ENCODE measurements around the gene PERCC1. TPM values are rescaled to one million over a fixed set of nuclear protein-coding genes. Genes with fewer than 3 reads are reported as not detected.

The PERCC1 gene
- total and polyA plus RNA-seq, 9 of the 15 experiments (the other 6 are each of a cell fraction or from before 2014, with no cell fraction given): not detected

Other genes starting within 250 kb of the PERCC1 start
Only the 7 nearest of the 18 such genes appear.
- 22.3 and 24.0 TPM in 2 replicates for gene GNPTG, start 79.1 kb upstream of the PERCC1 start, total RNA-seq (2014; rRNA removed)
- 4.7 and 6.1 TPM in 2 replicates for gene GNPTG, start 79.1 kb upstream of the PERCC1 start, total RNA-seq (2014; rRNA removed; fragmentation: Illumina TruSeq; extraction: Trizol)
- gene GNPTG, start 79.1 kb upstream of the PERCC1 start, total RNA-seq (2015; rRNA removed; fragmentation: Illumina TruSeq; extraction: Trizol): 13.6 and 13.9 TPM in 2 replicates
- gene GNPTG, start 79.1 kb upstream of the PERCC1 start, total RNA-seq (2021): 19.9 and 22.2 TPM in 2 replicates
- 18.6 and 20.7 TPM in 2 replicates for gene GNPTG, start 79.1 kb upstream of the PERCC1 start, polyA plus RNA-seq (2011; rRNA removed)
- 9.0 and 13.6 TPM in 2 replicates for gene GNPTG, start 79.1 kb upstream of the PERCC1 start, polyA plus RNA-seq (2014; fragmentation: Illumina TruSeq; extraction: Trizol)
- gene GNPTG, start 79.1 kb upstream of the PERCC1 start, polyA plus RNA-seq (2014; fragmentation: Nextera tagmentation; extraction: Ambion mirVana): 1 to 10 TPM in 1 of 2 experiments, under 1 TPM in 1; 0.69 to 1.0 TPM
- gene GNPTG, start 79.1 kb upstream of the PERCC1 start, polyA plus RNA-seq (2014; rRNA removed): 31.5 and 33.3 TPM in 2 replicates
- gene UNKL, start 16.4 kb upstream of the PERCC1 start, total RNA-seq (2014; rRNA removed): 17.2 and 17.6 TPM in 2 replicates
- 4.2 and 4.4 TPM in 2 replicates for gene UNKL, start 16.4 kb upstream of the PERCC1 start, total RNA-seq (2014; rRNA removed; fragmentation: Illumina TruSeq; extraction: Trizol)
- gene UNKL, start 16.4 kb upstream of the PERCC1 start, total RNA-seq (2015; rRNA removed; fragmentation: Illumina TruSeq; extraction: Trizol): 5.1 and 12.1 TPM in 2 replicates
- gene UNKL, start 16.4 kb upstream of the PERCC1 start, total RNA-seq (2021): 22.3 and 30.2 TPM in 2 replicates
- gene UNKL, start 16.4 kb upstream of the PERCC1 start, polyA plus RNA-seq (2011; rRNA removed): 19.0 and 26.5 TPM in 2 replicates
- 3.3 and 18.5 TPM in 2 replicates for gene UNKL, start 16.4 kb upstream of the PERCC1 start, polyA plus RNA-seq (2014; fragmentation: Illumina TruSeq; extraction: Trizol)
- gene UNKL, start 16.4 kb upstream of the PERCC1 start, polyA plus RNA-seq (2014; fragmentation: Nextera tagmentation; extraction: Ambion mirVana): under 1 TPM; 0.37 to 0.48 TPM
- gene UNKL, start 16.4 kb upstream of the PERCC1 start, polyA plus RNA-seq (2014; rRNA removed): 17.5 and 22.1 TPM in 2 replicates
- 48.7 and 49.7 TPM in 2 replicates for gene UQCC4, start 10.3 kb upstream of the PERCC1 start, total RNA-seq (2014; rRNA removed)
- 12.3 and 15.4 TPM in 2 replicates for gene UQCC4, start 10.3 kb upstream of the PERCC1 start, total RNA-seq (2014; rRNA removed; fragmentation: Illumina TruSeq; extraction: Trizol)
- 34.4 and 35.6 TPM in 2 replicates for gene UQCC4, start 10.3 kb upstream of the PERCC1 start, total RNA-seq (2015; rRNA removed; fragmentation: Illumina TruSeq; extraction: Trizol)
- gene UQCC4, start 10.3 kb upstream of the PERCC1 start, total RNA-seq (2021): 31.9 and 35.3 TPM in 2 replicates
- gene UQCC4, start 10.3 kb upstream of the PERCC1 start, polyA plus RNA-seq (2011; rRNA removed): 46.1 and 47.0 TPM in 2 replicates
- 20.5 and 37.8 TPM in 2 replicates for gene UQCC4, start 10.3 kb upstream of the PERCC1 start, polyA plus RNA-seq (2014; fragmentation: Illumina TruSeq; extraction: Trizol)
- gene UQCC4, start 10.3 kb upstream of the PERCC1 start, polyA plus RNA-seq (2014; fragmentation: Nextera tagmentation; extraction: Ambion mirVana): 1 to 10 TPM; 1.3 to 3.9 TPM
- gene UQCC4, start 10.3 kb upstream of the PERCC1 start, polyA plus RNA-seq (2014; rRNA removed): 43.9 and 50.0 TPM in 2 replicates
- 0.04 TPM in 1 of 2 replicates, not detected in the other for gene CCDC154, start 13.5 kb downstream of the PERCC1 start, total RNA-seq (2014; rRNA removed)
- not detected in 2 replicates for gene CCDC154, start 13.5 kb downstream of the PERCC1 start, total RNA-seq (2014; rRNA removed; fragmentation: Illumina TruSeq; extraction: Trizol)
- 0.18 TPM in 1 of 2 replicates, not detected in the other for gene CCDC154, start 13.5 kb downstream of the PERCC1 start, total RNA-seq (2015; rRNA removed; fragmentation: Illumina TruSeq; extraction: Trizol)
- 0.22 and 0.42 TPM in 2 replicates for gene CCDC154, start 13.5 kb downstream of the PERCC1 start, total RNA-seq (2021)
- 0.15 and 0.19 TPM in 2 replicates for gene CCDC154, start 13.5 kb downstream of the PERCC1 start, polyA plus RNA-seq (2011; rRNA removed)
- gene CCDC154, start 13.5 kb downstream of the PERCC1 start, polyA plus RNA-seq (2014; fragmentation: Illumina TruSeq; extraction: Trizol): not detected in 2 replicates
- gene CCDC154, start 13.5 kb downstream of the PERCC1 start, polyA plus RNA-seq (2014; fragmentation: Nextera tagmentation; extraction: Ambion mirVana): not detected
- gene CCDC154, start 13.5 kb downstream of the PERCC1 start, polyA plus RNA-seq (2014; rRNA removed): 0.03 and 1.4 TPM in 2 replicates
- 56.3 and 60.8 TPM in 2 replicates for gene CLCN7, start 44.0 kb downstream of the PERCC1 start, total RNA-seq (2014; rRNA removed)
- gene CLCN7, start 44.0 kb downstream of the PERCC1 start, total RNA-seq (2014; rRNA removed; fragmentation: Illumina TruSeq; extraction: Trizol): 8.4 and 10.7 TPM in 2 replicates
- 19.6 and 22.4 TPM in 2 replicates for gene CLCN7, start 44.0 kb downstream of the PERCC1 start, total RNA-seq (2015; rRNA removed; fragmentation: Illumina TruSeq; extraction: Trizol)
- gene CLCN7, start 44.0 kb downstream of the PERCC1 start, total RNA-seq (2021): 85.3 and 97.0 TPM in 2 replicates
- 18.2 and 29.5 TPM in 2 replicates for gene CLCN7, start 44.0 kb downstream of the PERCC1 start, polyA plus RNA-seq (2011; rRNA removed)
- 18.7 and 39.3 TPM in 2 replicates for gene CLCN7, start 44.0 kb downstream of the PERCC1 start, polyA plus RNA-seq (2014; fragmentation: Illumina TruSeq; extraction: Trizol)
- under 1 TPM; 0.06 TPM for gene CLCN7, start 44.0 kb downstream of the PERCC1 start, polyA plus RNA-seq (2014; fragmentation: Nextera tagmentation; extraction: Ambion mirVana)
- 81.5 and 126 TPM in 2 replicates for gene CLCN7, start 44.0 kb downstream of the PERCC1 start, polyA plus RNA-seq (2014; rRNA removed)
- not detected in 2 replicates for gene PTX4, start 57.9 kb downstream of the PERCC1 start, total RNA-seq (2014; rRNA removed)
- not detected in 2 replicates for gene PTX4, start 57.9 kb downstream of the PERCC1 start, total RNA-seq (2014; rRNA removed; fragmentation: Illumina TruSeq; extraction: Trizol)
- gene PTX4, start 57.9 kb downstream of the PERCC1 start, total RNA-seq (2015; rRNA removed; fragmentation: Illumina TruSeq; extraction: Trizol): not detected in 2 replicates
- gene PTX4, start 57.9 kb downstream of the PERCC1 start, total RNA-seq (2021): 0.11 and 0.38 TPM in 2 replicates
- not detected in 2 replicates for gene PTX4, start 57.9 kb downstream of the PERCC1 start, polyA plus RNA-seq (2011; rRNA removed)
- not detected in 2 replicates for gene PTX4, start 57.9 kb downstream of the PERCC1 start, polyA plus RNA-seq (2014; fragmentation: Illumina TruSeq; extraction: Trizol)
- gene PTX4, start 57.9 kb downstream of the PERCC1 start, polyA plus RNA-seq (2014; fragmentation: Nextera tagmentation; extraction: Ambion mirVana): not detected
- gene PTX4, start 57.9 kb downstream of the PERCC1 start, polyA plus RNA-seq (2014; rRNA removed): not detected in 2 replicates
- 35.1 and 47.4 TPM in 2 replicates for gene TELO2, start 62.3 kb downstream of the PERCC1 start, total RNA-seq (2014; rRNA removed)
- gene TELO2, start 62.3 kb downstream of the PERCC1 start, total RNA-seq (2014; rRNA removed; fragmentation: Illumina TruSeq; extraction: Trizol): 1.7 and 3.0 TPM in 2 replicates
- 21.2 and 21.9 TPM in 2 replicates for gene TELO2, start 62.3 kb downstream of the PERCC1 start, total RNA-seq (2015; rRNA removed; fragmentation: Illumina TruSeq; extraction: Trizol)
- 77.4 and 91.8 TPM in 2 replicates for gene TELO2, start 62.3 kb downstream of the PERCC1 start, total RNA-seq (2021)
- gene TELO2, start 62.3 kb downstream of the PERCC1 start, polyA plus RNA-seq (2011; rRNA removed): 14.5 and 24.6 TPM in 2 replicates
- 8.2 and 29.3 TPM in 2 replicates for gene TELO2, start 62.3 kb downstream of the PERCC1 start, polyA plus RNA-seq (2014; fragmentation: Illumina TruSeq; extraction: Trizol)
- gene TELO2, start 62.3 kb downstream of the PERCC1 start, polyA plus RNA-seq (2014; fragmentation: Nextera tagmentation; extraction: Ambion mirVana): 1 to 10 TPM in 1 of 2 experiments, under 1 TPM in 1; 0.51 to 1.4 TPM
- 60.2 and 63.2 TPM in 2 replicates for gene TELO2, start 62.3 kb downstream of the PERCC1 start, polyA plus RNA-seq (2014; rRNA removed)

All from K562 (cell line).